Muscle layer of duodenum (tissue), 2 donors: ENCODE results near the gene TMEM72.
A peak's percentile ranks its signal among the peaks of the same experiment; 100 is the strongest.

Experiments used
- H3K27ac ChIP-seq: one replicate; pipeline ENCODE4 v1.7.0; 2013; ENCODE audit warnings: mild to moderate bottlenecking, low read length
- H3K27me3 ChIP-seq: one replicate; pipeline ENCODE4 v1.7.0; 2013; ENCODE audit warnings: low read depth, mild to moderate bottlenecking, control low read depth, low read length
- H3K36me3 ChIP-seq, 2 donors: one replicate each; pipeline ENCODE4 v1.7.0; 2013; ENCODE audit warnings: low read length in 2 of 2, control low read depth in 1 of 2, mild to moderate bottlenecking in 1 of 2; ENCODE audit not compliant: insufficient read depth in 2 of 2, control insufficient read depth in 1 of 2
- H3K4me1 ChIP-seq, 2 donors: one replicate each; pipeline ENCODE4 v1.7.0; 2013; ENCODE audit warnings: low read length in 2 of 2, mild to moderate bottlenecking in 2 of 2, control low read depth in 1 of 2, moderate library complexity in 1 of 2; ENCODE audit not compliant: insufficient read depth in 2 of 2, control insufficient read depth in 1 of 2
- H3K4me3 ChIP-seq, 2 donors: one replicate each; pipeline ENCODE4 v1.7.0; 2013; ENCODE audit warnings: low read length in 2 of 2, low read depth in 1 of 2, mild to moderate bottlenecking in 1 of 2
- H3K9me3 ChIP-seq, 2 donors: one replicate each; pipeline ENCODE4 v1.7.0; 2013; ENCODE audit warnings: low read length in 2 of 2, control low read depth in 1 of 2, mild to moderate bottlenecking in 1 of 2; ENCODE audit not compliant: control insufficient read depth in 1 of 2
- donor health status: healthy.

TMEM72 gene

DNA sequence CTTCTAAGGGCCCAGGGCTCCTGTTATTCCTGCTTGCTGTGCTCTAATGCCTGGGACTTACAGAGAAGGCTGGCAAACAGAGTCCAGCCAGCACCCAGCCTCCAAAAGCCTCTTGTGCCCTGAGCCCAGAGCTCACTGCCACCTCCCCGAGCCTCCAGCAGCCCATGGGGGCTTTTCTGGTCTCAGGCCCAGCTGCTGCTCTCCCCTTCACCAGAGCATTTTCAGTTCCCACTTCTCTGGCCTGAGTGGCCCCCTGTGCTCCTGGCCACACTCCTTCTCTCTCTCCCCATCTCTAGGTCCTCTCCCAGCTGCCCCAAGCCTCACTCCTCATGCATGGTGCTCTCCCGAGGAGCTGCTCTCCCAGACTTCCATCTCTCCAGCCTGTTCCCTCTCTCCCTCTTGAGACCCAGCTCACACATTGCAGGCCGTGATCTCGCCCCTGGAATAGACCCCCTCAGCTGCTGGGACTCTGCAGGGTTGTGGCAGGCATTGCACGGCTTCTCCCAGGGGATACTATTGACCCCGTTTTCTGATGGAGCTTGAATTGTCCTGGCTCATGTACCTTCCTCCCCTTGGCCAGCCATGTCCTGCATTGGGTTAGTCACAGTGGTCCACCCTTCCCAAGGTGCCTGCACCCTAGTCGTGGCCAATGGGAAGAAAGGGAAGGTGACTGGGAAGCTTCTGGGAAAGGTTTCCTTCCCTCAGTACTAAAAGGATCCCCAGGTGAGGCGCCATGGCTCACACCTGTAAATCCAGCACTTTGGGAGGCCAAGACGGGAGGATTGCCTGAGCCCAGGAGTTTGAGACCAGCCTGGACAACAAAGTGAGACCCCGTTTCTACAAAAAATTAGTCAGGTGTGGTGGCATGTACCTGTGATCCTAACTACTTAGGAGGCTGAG, 39.4 kb downstream of the TMEM72 start:
- Histone ChIP-seq H3K9me3 (no peaks in the 10 kb centered on the region), H3K27ac (no peak overlapping the region), H3K27me3 (no peaks in the 10 kb centered on the region), H3K36me3 (peaks cover 0 to 2% of the 10 kb centered on the region in 2 donors), H3K4me3 (no peak overlapping the region), H3K4me1 (peaks cover 0 to 6% of the 10 kb centered on the region in 2 donors)

DNA sequence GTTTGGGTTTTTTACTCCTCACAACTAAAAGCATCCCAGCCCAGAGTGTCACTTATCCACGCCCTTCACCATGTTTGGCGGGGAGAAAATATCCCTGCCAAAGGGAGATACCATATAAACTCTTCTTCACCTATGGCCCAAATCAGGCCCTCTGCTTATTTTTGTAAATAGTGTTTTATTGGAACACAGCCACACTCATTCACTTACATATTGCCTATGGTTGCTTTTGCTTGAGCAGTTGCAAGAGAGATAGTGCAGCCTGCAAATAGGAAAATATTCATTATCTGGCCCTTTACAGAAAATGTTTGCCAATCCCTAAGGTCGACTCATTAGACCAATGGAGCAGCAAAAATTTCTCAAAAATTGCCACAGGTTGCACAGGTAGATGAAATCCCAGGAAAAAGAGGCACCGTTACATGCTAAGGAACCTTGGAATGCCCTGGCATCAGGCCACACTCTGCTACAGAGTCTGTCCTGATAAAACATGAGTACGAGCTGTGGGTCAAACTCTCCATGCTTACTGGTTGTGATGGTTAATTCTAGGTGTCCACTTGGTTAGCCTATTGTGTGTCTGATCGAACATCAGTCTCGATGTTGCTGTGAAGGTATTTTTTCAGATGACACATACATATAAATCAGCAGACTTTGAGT, 40.6 kb downstream of the TMEM72 start:
- H3K4me3 ChIP-seq = no peak overlapping the region
- no peak overlapping the region for H3K27ac ChIP-seq
- no peaks in the 10 kb centered on the region for H3K27me3 ChIP-seq
- H3K9me3 ChIP-seq = no peaks in the 10 kb centered on the region
- H3K36me3 ChIP-seq = peaks cover 0 to 4% of the 10 kb centered on the region in 2 donors
- H3K4me1 ChIP-seq = peaks cover 0 to 6% of the 10 kb centered on the region in 2 donors

DNA sequence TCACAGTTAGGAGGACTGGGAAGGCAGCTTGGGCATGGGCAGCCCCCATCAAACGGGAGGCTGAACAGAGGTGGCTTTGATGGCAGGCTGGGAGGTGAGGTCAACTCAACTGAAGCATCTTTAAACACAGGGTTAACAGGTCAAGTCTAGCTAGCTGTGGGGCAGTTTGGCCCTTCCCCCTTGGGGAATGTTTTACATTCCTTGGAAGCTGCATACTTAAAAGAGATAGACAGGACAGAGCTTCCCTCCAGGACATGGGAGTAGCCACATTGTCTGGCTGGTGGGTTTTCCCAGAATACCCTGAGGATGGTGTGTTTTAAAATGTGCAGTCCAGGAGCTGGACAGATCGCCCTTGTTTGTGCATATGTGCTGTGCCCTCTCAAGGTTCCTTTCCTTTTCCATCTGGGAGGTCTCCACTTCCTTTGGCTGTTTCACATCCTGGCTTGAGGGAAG, 41.7 kb downstream of the TMEM72 start:
- Histone ChIP-seq H3K4me1 (peaks cover 3 to 12% of the 10 kb centered on the region in 2 donors), H3K4me3 (no peak overlapping the region), H3K27ac (no peak overlapping the region), H3K27me3 (no peaks in the 10 kb centered on the region), H3K36me3 (peaks cover 0 to 4% of the 10 kb centered on the region in 2 donors), H3K9me3 (no peaks in the 10 kb centered on the region)

DNA sequence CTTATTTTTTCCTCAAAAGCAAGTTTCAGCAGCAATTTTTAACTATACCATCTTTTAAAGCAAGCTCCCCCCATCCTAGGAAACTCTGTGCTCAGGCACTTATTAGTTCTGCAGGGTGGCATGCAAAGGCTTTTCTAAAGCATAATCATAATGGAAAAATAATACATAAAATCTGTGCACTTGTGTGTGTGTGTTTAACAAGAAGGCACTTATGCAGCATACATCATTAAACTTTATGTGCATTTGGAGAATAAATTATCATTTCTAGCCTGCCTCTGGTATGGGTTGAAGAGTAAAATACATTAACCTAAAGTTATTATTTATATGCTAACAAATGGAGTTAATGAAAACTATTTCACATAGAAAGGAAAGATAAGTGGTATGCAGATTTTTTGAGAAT, 42.9 kb downstream of the TMEM72 start:
- H3K4me3 ChIP-seq = no peak overlapping the region
- H3K9me3 ChIP-seq = no peaks in the 10 kb centered on the region
- peaks cover 13 to 16% of the 10 kb centered on the region in 2 donors for H3K4me1 ChIP-seq
- H3K27me3 ChIP-seq = no peaks in the 10 kb centered on the region
- H3K27ac ChIP-seq = no peak overlapping the region
- peaks cover 0 to 4% of the 10 kb centered on the region in 2 donors for H3K36me3 ChIP-seq

DNA sequence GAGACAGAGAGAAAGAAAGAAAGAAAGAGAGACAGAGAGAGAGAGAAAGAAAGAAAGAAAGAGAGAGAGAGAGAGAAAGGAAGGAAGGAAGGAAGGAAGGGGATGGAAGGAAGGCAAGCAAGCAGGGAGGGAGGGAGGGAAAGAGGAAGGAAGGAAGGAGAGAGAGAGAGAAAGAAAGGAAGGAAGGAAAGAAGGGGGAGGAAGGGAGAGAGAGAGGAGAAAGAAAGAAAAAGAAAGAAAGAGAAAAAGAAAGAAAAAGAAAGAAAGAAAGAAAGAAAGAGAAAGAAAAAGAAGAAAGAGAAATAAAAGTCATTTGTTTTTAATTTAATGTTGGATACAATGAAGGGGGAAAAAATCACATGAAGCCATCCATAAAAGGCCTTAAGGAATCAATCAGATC, 43.8 kb downstream of the TMEM72 start:
- H3K4me1 ChIP-seq = peaks cover 8 to 16% of the 10 kb centered on the region in 2 donors
- H3K36me3 ChIP-seq = peaks cover 0 to 4% of the 10 kb centered on the region in 2 donors
- H3K27ac ChIP-seq = no peak overlapping the region
- no peaks in the 10 kb centered on the region for H3K27me3 ChIP-seq
- no peaks in the 10 kb centered on the region for H3K9me3 ChIP-seq
- no peak overlapping the region for H3K4me3 ChIP-seq

DNA sequence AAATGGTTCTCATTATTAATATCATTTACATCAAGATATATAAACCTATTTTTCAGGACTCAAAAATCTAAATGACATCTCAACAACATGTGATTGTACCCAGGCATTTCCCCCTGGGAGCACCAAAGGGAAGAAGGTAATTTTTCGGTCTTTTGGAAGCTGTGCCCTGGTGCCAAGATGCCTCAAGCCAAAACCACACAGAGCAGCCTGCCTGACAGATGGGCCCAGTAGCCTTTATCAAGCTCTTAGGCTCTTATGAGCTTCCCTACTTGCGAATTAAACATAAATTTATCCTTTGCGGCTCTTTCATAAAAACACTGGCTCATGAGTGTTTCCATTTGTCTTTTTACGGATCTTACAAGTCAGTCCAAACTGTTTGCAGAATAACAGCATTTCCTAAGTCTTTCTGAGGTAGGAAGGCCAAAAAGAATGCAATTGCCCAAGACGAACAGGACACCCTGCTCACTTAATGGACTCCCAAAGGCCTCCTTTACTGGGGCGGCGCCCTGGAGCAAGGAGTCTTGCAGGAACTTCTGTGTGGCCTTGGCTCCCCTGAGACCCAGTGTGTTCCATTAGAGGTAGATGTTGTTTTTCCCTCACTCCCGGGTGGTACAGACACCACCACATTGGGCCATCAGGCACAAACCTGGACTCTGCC, 44.4 kb downstream of the TMEM72 start:
- no peak overlapping the region for H3K27ac ChIP-seq
- no peak overlapping the region for H3K4me3 ChIP-seq
- H3K4me1 ChIP-seq = peaks cover 13 to 19% of the 10 kb centered on the region in 2 donors
- no peaks in the 10 kb centered on the region for H3K9me3 ChIP-seq
- H3K36me3 ChIP-seq = peaks cover 0 to 4% of the 10 kb centered on the region in 2 donors
- H3K27me3 ChIP-seq = no peaks in the 10 kb centered on the region

DNA sequence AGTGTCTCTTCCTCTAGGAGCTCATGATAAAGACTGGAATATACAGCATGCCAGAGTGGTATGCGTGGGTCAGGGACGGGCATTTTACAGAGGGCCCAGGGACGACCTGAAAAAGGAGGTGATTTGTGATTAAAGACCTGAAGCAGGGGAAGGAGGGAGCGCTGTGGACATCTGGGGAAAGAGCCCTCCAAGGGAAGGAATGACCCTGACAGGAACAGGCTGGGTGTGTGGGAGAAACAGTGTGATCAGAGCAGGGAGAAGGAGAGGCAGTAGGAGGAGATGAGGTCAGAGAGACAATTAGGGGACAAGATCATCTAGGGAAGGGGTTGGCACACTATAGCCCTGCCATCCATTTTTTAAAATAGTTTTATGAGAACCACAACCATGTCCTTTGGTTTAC, 45.1 kb downstream of the TMEM72 start:
- H3K9me3 ChIP-seq = no peaks in the 10 kb centered on the region
- H3K4me1 ChIP-seq = peaks cover 13 to 25% of the 10 kb centered on the region in 2 donors
- H3K4me3 ChIP-seq = no peak overlapping the region
- no peak overlapping the region for H3K27ac ChIP-seq
- H3K27me3 ChIP-seq = no peaks in the 10 kb centered on the region
- H3K36me3 ChIP-seq = peaks cover 0 to 4% of the 10 kb centered on the region in 2 donors

DNA sequence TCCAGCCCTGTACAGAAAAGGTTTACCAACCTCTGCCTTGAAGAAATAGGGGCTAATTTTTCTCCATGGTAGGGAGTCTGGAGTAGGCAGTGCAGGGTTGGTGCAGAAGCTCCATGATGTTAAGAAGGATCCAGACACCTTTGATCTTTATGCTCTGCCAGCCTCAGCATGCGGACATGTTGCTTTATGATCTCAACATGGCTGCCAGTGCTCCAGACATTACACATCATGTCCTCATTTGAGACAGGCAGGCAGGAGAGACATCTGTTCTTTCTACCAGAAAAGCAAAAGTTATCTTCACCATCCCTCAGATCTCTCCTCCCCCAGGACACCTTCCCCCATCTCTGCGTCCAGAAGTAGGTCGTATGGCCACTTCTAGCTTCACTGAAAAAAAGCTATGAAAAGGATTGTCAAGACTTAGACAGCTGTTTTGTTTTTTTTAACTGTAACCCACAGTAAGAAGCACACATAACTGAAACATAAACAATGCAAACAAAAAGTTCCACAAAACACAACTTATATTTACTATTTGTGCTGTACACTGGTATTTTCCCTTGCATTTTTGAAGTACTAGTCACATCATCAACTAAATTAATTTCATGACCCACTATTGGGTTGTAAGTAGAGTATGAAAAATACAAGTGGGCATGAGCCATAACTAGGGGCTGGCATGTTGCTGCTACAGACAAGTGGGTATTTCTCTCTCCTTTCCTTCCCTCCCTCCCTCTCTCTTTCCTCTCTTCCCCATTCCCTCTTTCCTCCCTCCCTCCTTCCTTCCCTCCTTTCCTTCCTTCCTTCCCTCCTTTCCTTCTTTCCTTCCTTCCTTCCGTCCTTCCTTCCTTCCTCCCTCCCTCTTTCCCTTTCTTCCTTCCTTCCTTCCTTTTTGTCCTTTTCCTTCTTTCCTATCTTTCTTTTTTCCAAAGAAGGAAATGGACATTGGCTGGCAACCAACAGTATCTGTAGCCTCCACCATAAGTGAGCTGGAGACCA, 45.9 kb downstream of the TMEM72 start:
- H3K4me1 ChIP-seq = peaks cover 13 to 29% of the 10 kb centered on the region in 2 donors
- H3K36me3 ChIP-seq = peaks cover 0 to 4% of the 10 kb centered on the region in 2 donors
- H3K9me3 ChIP-seq = no peaks in the 10 kb centered on the region
- H3K27me3 ChIP-seq = no peaks in the 10 kb centered on the region
- no peak overlapping the region for H3K27ac ChIP-seq
- no peak overlapping the region for H3K4me3 ChIP-seq

DNA sequence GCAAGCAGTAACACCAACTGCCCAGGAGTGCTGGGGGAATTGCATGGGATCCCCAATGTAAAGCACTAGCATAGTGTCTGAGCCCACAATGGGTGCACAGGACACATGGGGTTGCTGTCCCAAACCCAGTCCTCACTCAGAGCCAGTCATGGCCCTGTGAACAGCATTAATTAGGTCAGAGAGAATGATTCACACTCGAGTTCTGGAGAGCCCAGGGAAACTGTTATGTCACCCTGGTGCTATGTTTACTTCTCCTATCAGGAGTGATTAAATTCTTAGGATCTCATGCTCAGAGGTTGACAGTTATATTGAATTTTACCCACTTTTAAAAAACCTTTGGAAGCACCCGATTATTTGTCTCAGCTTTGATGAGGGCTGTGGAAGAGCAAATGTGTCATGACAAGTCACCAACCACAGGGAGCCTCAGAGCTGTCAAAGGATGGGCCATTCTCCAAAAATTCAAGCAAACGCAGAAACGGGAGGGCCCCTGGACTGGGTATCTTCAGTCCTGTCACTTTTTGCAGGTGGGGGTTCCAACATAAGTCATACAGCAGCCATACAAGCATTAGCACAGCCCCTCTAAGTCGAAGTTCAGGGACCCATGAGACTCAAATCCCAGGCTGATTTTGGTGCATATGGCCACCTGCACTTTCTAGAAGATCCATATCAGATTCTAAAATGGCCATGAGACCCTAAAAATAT, 47.2 kb downstream of the TMEM72 start:
- H3K4me1 ChIP-seq = peaks cover 14 to 29% of the 10 kb centered on the region in 2 donors
- H3K27me3 ChIP-seq = no peaks in the 10 kb centered on the region
- peak overlapping the region; percentile 81 for H3K27ac ChIP-seq
- peak overlapping the region; percentile 77 to 85 for H3K4me3 ChIP-seq
- no peaks in the 10 kb centered on the region for H3K9me3 ChIP-seq
- peaks cover 0 to 4% of the 10 kb centered on the region in 2 donors for H3K36me3 ChIP-seq

DNA sequence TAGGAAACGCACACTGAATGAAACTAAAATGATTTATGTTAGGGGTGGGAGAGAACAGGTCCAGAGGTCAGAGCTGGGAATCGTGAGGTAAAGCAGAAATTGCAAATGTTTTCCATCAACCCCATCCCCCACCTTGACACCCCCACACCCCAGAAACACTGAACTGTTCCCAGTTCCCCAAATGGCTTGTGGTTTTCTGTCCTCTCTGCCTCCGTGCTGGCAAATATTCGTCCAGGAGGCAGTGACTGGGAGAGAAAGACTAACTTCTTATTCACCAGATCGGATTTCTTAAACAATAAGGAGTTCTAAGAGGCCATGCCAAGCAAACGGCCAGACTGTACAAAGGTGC, 47.7 kb downstream of the TMEM72 start:
- Histone ChIP-seq H3K27ac (peak overlapping the region; percentile 81), H3K9me3 (no peaks in the 10 kb centered on the region), H3K27me3 (no peaks in the 10 kb centered on the region), H3K36me3 (peaks cover 0 to 4% of the 10 kb centered on the region in 2 donors), H3K4me1 (peaks cover 19 to 29% of the 10 kb centered on the region in 2 donors), H3K4me3 (peak overlapping the region; percentile 77 to 85)
